ENCODE measurements around the gene KCNK15. TPM values are rescaled to one million over a fixed set of nuclear protein-coding genes. Genes with fewer than 3 reads are reported as not detected.
A peak's percentile ranks its signal among the peaks of the same experiment; 100 is the strongest.

Gene KCNK15
- total RNA-seq, 4 donors from 2014 or later, result 0.26 to 4.4 (median 2.0) TPM

GRCh38 chr20:44734938-44735337 is 10.7 kb upstream of the KCNK15 start:
- no peaks in the 10 kb centered on the region for H3K27me3 ChIP-seq
- H3K27ac ChIP-seq, result no peak overlapping the region
- TF ChIP-seq POLR2A (IDR thresholded peaks at IDR 0.05) (no peak), CTCF (IDR thresholded peaks at IDR 0.05) (peak in 1 of 4 experiments; percentile 6)
- intact Hi-C loops (cut with DNase I; ENCODE audit: low total_unique reads), result loop anchor here (5.0 kb wide), 1 partner anchor 48 kb away; no protein-coding TSS in a partner anchor
- no peaks in the 10 kb centered on the region for H3K36me3 ChIP-seq
- DNase-seq, result no peak
- no peaks in the 10 kb centered on the region for H3K9me3 ChIP-seq
- H3K4me3 ChIP-seq, result no peak overlapping the region
- no peaks in the 10 kb centered on the region for H3K4me1 ChIP-seq

DNA sequence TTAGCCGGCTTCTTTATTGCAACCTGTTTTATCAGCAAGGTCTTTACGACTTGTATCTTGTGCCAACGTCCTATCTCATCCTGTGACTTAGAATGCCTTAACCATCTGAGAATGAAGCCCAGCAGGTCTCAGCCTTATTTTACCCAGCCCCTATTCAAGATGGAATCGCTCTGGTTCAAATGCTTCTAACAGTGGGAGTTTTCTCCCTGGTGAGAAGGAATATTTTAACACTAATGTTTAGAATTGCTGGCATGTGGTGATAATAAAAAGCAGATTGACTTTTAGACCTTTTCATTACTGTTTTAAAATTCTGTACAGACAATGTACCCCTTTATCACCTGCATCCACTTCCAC is 9.9 kb upstream of the KCNK15 start:
- no peak for TF ChIP-seq POLR2A (IDR thresholded peaks at IDR 0.05)
- TF ChIP-seq CTCF (IDR thresholded peaks at IDR 0.05), result no peak
- Histone ChIP-seq H3K4me1 (no peaks in the 10 kb centered on the region), H3K4me3 (no peak overlapping the region), H3K27ac (no peak overlapping the region), H3K9me3 (no peaks in the 10 kb centered on the region), H3K36me3 (no peaks in the 10 kb centered on the region), H3K27me3 (no peaks in the 10 kb centered on the region)
- intact Hi-C loops (cut with DNase I; ENCODE audit: low total_unique reads), result no loop called here
- no peak for DNase-seq

DNA sequence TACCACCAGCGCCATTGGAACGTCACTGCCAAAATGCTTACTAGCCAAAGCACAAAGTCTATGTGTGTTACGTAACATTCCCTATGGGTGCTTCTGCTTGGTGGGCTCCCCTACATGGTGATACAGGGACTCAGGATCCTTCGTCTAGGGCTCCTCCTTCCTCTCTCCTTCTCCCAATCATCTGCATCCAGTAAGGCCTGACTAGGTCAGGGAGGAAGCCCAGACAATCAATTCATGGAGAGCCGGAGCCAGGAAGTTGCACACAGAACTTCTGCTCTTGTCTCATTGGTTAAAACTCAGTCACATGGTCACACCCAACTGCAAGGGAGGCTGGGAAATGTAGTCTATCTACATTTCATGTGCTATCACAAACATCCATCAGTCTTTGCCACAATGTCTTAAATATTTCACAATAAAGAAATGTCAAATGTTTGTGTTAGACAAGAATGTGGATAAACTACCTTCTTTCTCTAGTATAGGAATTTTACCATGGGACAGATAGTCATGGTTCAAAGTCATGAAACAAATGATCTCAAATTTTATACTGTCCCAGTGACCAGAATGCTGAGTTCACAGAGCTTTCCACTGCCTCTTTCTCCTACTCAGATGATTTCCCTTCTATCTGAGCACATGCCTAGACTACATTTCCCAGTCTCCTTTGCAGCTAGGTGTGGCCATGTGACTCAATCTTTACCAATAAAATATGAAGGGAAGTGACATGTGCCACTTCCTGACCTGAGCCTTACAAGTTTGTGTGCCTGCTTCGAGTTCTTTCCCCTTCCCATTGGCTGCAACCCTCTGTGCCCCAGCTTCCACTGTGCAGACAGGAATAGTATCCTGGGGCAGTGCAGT is 9.3 kb upstream of the KCNK15 start:
- Histone ChIP-seq H3K4me3 (no peak overlapping the region), H3K27me3 (no peaks in the 10 kb centered on the region), H3K4me1 (no peaks in the 10 kb centered on the region), H3K36me3 (no peaks in the 10 kb centered on the region), H3K27ac (no peak overlapping the region), H3K9me3 (no peaks in the 10 kb centered on the region)
- intact Hi-C loops (cut with DNase I; ENCODE audit: low total_unique reads), result no loop called here
- TF ChIP-seq CTCF (IDR thresholded peaks at IDR 0.05) (no peak), POLR2A (IDR thresholded peaks at IDR 0.05) (no peak)
- peak; percentile 57 to 72 for DNase-seq

DNA sequence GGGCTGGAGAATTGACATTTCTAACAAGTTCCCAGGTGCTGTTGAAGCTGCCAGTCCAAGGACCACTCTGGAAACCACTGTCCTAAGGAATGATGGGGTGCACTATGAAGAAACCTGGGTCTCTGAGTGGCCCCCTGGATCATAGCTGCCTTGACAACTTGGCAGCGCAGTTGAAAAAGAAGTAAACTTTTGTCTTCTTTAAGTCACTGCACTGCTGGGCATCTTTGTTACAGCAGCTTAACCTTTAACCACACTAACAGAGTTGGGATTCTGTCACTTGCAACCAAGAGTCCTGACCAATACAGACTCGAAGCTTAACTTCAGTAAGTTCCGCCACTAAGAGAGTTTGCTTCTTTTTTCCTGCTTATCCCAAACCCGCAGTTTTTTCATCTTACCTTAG is 8.5 kb upstream of the KCNK15 start:
- Histone ChIP-seq H3K36me3 (no peaks in the 10 kb centered on the region), H3K9me3 (no peaks in the 10 kb centered on the region), H3K27ac (no peak overlapping the region), H3K4me1 (no peaks in the 10 kb centered on the region), H3K4me3 (no peak overlapping the region), H3K27me3 (no peaks in the 10 kb centered on the region)
- TF ChIP-seq CTCF (IDR thresholded peaks at IDR 0.05) (no peak), POLR2A (IDR thresholded peaks at IDR 0.05) (no peak)
- DNase-seq, result no peak
- intact Hi-C loops (cut with DNase I; ENCODE audit: low total_unique reads), result no loop called here

DNA sequence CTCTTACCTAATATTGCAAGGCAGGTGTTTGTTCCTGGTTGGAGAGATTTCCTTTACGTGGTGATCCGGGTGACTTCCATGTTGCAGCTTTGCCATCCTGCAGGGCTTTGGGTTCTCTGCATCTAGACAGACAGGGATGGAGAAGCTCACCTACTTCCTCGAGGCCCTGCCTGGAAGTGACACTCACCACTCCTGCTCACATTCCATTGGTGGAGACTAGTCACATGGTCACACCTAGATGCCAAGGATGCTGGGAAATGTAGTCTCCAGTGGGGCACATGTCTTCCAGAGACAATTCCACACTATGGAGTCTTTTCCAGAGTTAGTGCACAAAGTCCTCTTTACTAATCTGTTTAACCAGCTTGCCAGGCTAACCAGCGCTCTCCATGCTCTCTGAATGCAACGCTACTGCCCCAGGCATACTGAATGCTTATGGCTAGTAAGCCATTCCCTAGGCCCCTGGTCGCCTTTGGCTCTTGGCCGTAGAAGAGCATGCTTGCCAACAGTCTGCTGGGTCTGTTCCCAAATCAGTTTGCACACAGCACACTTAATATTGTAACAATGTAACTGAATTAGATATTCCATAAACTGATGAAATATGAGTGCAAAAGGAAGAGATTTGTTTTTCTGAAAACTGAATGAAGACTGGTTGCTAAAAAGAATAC is 6.7 kb upstream of the KCNK15 start:
- no peak overlapping the region for H3K27ac ChIP-seq
- H3K9me3 ChIP-seq, result no peaks in the 10 kb centered on the region
- H3K36me3 ChIP-seq, result no peaks in the 10 kb centered on the region
- H3K4me3 ChIP-seq, result no peak overlapping the region
- peak; percentile 60 to 72 for DNase-seq
- intact Hi-C loops (cut with DNase I; ENCODE audit: low total_unique reads), result no loop called here
- no peaks in the 10 kb centered on the region for H3K27me3 ChIP-seq
- TF ChIP-seq POLR2A (IDR thresholded peaks at IDR 0.05), result no peak
- no peak for TF ChIP-seq CTCF (IDR thresholded peaks at IDR 0.05)
- H3K4me1 ChIP-seq, result no peaks in the 10 kb centered on the region
